HEK293 (cell line): ENCODE data around the gene SPRED2.

ENCODE experiments used
- AEBP2 ChIP-seq: fragments of 450-650 bp; formaldehyde crosslinking; IDR thresholded peaks from 2 replicates; pipeline ENCODE4 v1.5.1; 2016; ENCODE audit warnings: missing biosample characterization, missing genetic modification characterization, borderline replicate concordance
- GFI1B ChIP-seq: fragments of 450-650 bp; formaldehyde crosslinking; IDR thresholded peaks from 2 replicates; pipeline ENCODE4 v1.5.1; 2016; ENCODE audit warnings: missing biosample characterization, missing genetic modification characterization
- HIC1 ChIP-seq: fragments of 450-650 bp; formaldehyde crosslinking; IDR thresholded peaks from 2 replicates; pipeline ENCODE4 v1.5.1; 2016; ENCODE audit warnings: missing biosample characterization, missing genetic modification characterization
- OSR2 ChIP-seq: fragments of 450-650 bp; formaldehyde crosslinking; IDR thresholded peaks from 2 replicates; pipeline ENCODE4 v1.5.1; 2016; ENCODE audit warnings: missing biosample characterization, missing genetic modification characterization
- PRDM1 ChIP-seq: fragments of 450-650 bp; formaldehyde crosslinking; IDR thresholded peaks from 2 replicates; pipeline ENCODE4; 2016; ENCODE audit warnings: missing biosample characterization, missing genetic modification characterization
- SP7 ChIP-seq: fragments of 450-650 bp; formaldehyde crosslinking; IDR thresholded peaks from 2 replicates; pipeline ENCODE4 v1.5.1; 2016; ENCODE audit warnings: missing biosample characterization, missing genetic modification characterization
- TCF7L2 ChIP-seq: IDR thresholded peaks from 2 replicates; pipeline ENCODE4 v1.6.1; 2011; ENCODE audit warnings: low read depth, mild to moderate bottlenecking, inconsistent platforms, low read length, moderate library complexity, borderline replicate concordance
- WT1 ChIP-seq: fragments of 450-650 bp; formaldehyde crosslinking; IDR thresholded peaks from 2 replicates; pipeline ENCODE4 v1.5.1; 2016; ENCODE audit warnings: missing biosample characterization, missing genetic modification characterization
- ZBTB21 ChIP-seq: fragments of 450-650 bp; formaldehyde crosslinking; IDR thresholded peaks from 2 replicates; pipeline ENCODE4 v1.5.1; 2017; ENCODE audit warnings: missing biosample characterization, missing genetic modification characterization
- ZNF16 ChIP-seq: fragments of 450-650 bp; formaldehyde crosslinking; IDR thresholded peaks from 2 replicates; pipeline ENCODE4 v1.5.1; 2016; ENCODE audit warnings: low read depth, missing biosample characterization, missing genetic modification characterization
- ZNF214 ChIP-seq: fragments of 450-650 bp; formaldehyde crosslinking; IDR thresholded peaks from 2 replicates; pipeline ENCODE4 v1.5.1; 2017; ENCODE audit warnings: missing biosample characterization, mild to moderate bottlenecking, missing genetic modification characterization, borderline replicate concordance
- ZNF248 ChIP-seq: fragments of 450-650 bp; formaldehyde crosslinking; IDR thresholded peaks from 2 replicates; pipeline ENCODE4 v1.5.1; 2017; ENCODE audit warnings: missing biosample characterization, missing genetic modification characterization
- ZNF26 ChIP-seq: fragments of 450-650 bp; formaldehyde crosslinking; IDR thresholded peaks from 2 replicates; pipeline ENCODE4 v1.5.1; 2016; ENCODE audit warnings: missing biosample characterization, missing genetic modification characterization
- ZNF426 ChIP-seq: fragments of 450-650 bp; formaldehyde crosslinking; IDR thresholded peaks from 2 replicates; pipeline ENCODE4 v1.5.1; 2017; ENCODE audit warnings: missing biosample characterization, missing genetic modification characterization, mild to moderate bottlenecking, inconsistent platforms, moderate library complexity
- ZNF449 ChIP-seq: fragments of 450-650 bp; formaldehyde crosslinking; IDR thresholded peaks from 2 replicates; pipeline ENCODE4 v1.5.1; 2017; ENCODE audit warnings: missing biosample characterization, mild to moderate bottlenecking, missing genetic modification characterization, moderate library complexity
- ZNF518A ChIP-seq: fragments of 450-650 bp; formaldehyde crosslinking; conservative IDR thresholded peaks from 2 replicates; pipeline ENCODE4 v1.5.1; 2016; ENCODE audit warnings: low read depth, missing biosample characterization, missing genetic modification characterization
- ZNF521 ChIP-seq: fragments of 450-650 bp; formaldehyde crosslinking; IDR thresholded peaks from 2 replicates; pipeline ENCODE4 v1.5.1; 2017; ENCODE audit warnings: missing biosample characterization, mild to moderate bottlenecking, missing genetic modification characterization
- ZNF600 ChIP-seq: fragments of 450-650 bp; formaldehyde crosslinking; IDR thresholded peaks from 2 replicates; pipeline ENCODE4 v1.5.1; 2016; ENCODE audit warnings: missing biosample characterization, missing genetic modification characterization
- ZNF639 ChIP-seq: fragments of 450-650 bp; formaldehyde crosslinking; IDR thresholded peaks from 2 replicates; pipeline ENCODE4 v1.5.1; 2016; ENCODE audit warnings: missing biosample characterization, missing genetic modification characterization
- ZNF658 ChIP-seq: fragments of 450-650 bp; formaldehyde crosslinking; IDR thresholded peaks from 2 replicates; pipeline ENCODE4; 2016; ENCODE audit warnings: missing biosample characterization, missing genetic modification characterization
- ZNF747 ChIP-seq: fragments of 450-650 bp; formaldehyde crosslinking; IDR thresholded peaks from 2 replicates; pipeline ENCODE4 v1.5.1; 2016; ENCODE audit warnings: missing biosample characterization, missing genetic modification characterization
- ZNF768 ChIP-seq: fragments of 450-650 bp; formaldehyde crosslinking; IDR thresholded peaks from 2 replicates; pipeline ENCODE4 v1.5.1; 2018; ENCODE audit warnings: missing biosample characterization, mild to moderate bottlenecking, missing genetic modification characterization
- ZNF843 ChIP-seq: fragments of 450-650 bp; formaldehyde crosslinking; IDR thresholded peaks from 2 replicates; pipeline ENCODE4 v1.5.1; 2016; ENCODE audit warnings: missing biosample characterization, missing genetic modification characterization
- ZSCAN30 ChIP-seq: fragments of 450-650 bp; IDR thresholded peaks from 2 replicates; pipeline ENCODE4 v1.5.1; 2018; ENCODE audit warnings: missing biosample characterization, mild to moderate bottlenecking, missing genetic modification characterization, moderate library complexity
- ZSCAN4 ChIP-seq: fragments of 450-650 bp; formaldehyde crosslinking; IDR thresholded peaks from 2 replicates; pipeline ENCODE4 v1.5.1; 2017; ENCODE audit warnings: missing biosample characterization, missing genetic modification characterization

SPRED2 gene

GRCh38 chr2:65351234-65351947, 81.0 kb downstream of the SPRED2 start (continued):
- TF ChIP-seq ZNF768 (tag by site-specific recombination) = no peak
- peak; percentile 17; the same call in 1 of the 2 replicates for TF ChIP-seq HIC1 (tag by site-specific recombination)
- TF ChIP-seq ZSCAN4 (tag by site-specific recombination) = no peak
- no peak for TF ChIP-seq ZNF521
- TF ChIP-seq ZNF639 (tag by site-specific recombination) = no peak
- TF ChIP-seq ZNF658 (tag by site-specific recombination) = no peak
- TF ChIP-seq ZSCAN30 (tag by site-specific recombination) = no peak
- TF ChIP-seq PRDM1 (tag by site-specific recombination) = 0 out of 2 replicates have a peak, but pooled peaks have one; percentile 18
- TF ChIP-seq ZNF449 = peak; percentile 73
- TF ChIP-seq SP7 (tag by site-specific recombination) = peak; percentile 32; the same call in 1 of the 2 replicates
- TF ChIP-seq ZNF600 (tag by site-specific recombination) = peak; percentile 37; the same call in 1 of the 2 replicates
- peak; percentile 42; the same call in 1 of the 2 replicates for TF ChIP-seq WT1
- TF ChIP-seq TCF7L2 = 0 out of 2 replicates have a peak, but pooled peaks have one; percentile 5
- TF ChIP-seq ZNF426 (tag by site-specific recombination) = no peak
- TF ChIP-seq ZNF843 (tag by site-specific recombination) = no peak; the same call in 1 of the 2 replicates
- no peak for TF ChIP-seq ZBTB21 (tag by site-specific recombination)
- TF ChIP-seq ZNF747 (tag by site-specific recombination) = no peak
- TF ChIP-seq ZNF16 = no peak
- TF ChIP-seq ZNF518A = no peak
- TF ChIP-seq ZNF26 (tag by site-specific recombination) = no peak
- TF ChIP-seq GFI1B (tag by site-specific recombination) = no peak
- no peak for TF ChIP-seq ZNF214
- no peak for TF ChIP-seq ZNF248
- no peak for TF ChIP-seq AEBP2 (tag by site-specific recombination)
- TF ChIP-seq OSR2 = peak; percentile 50
